B cell (primary cell): ENCODE measurements around the gene AGPAT1.

Experiments used
- CTCF ChIP-seq: fragments of 200-600 bp; IDR thresholded peaks from one replicate; pipeline ENCODE4 v1.8.0; 2022; ENCODE audit warnings: antibody characterized with exemption, mild to moderate bottlenecking
- EZH2 ChIP-seq: IDR thresholded peaks from 2 replicates; pipeline ENCODE4 v1.6.1; 2012; ENCODE audit warnings: borderline replicate concordance, low read depth, mild to moderate bottlenecking, moderate library complexity, low read length; ENCODE audit not compliant: insufficient read depth, poor library complexity, severe bottlenecking

DNA sequence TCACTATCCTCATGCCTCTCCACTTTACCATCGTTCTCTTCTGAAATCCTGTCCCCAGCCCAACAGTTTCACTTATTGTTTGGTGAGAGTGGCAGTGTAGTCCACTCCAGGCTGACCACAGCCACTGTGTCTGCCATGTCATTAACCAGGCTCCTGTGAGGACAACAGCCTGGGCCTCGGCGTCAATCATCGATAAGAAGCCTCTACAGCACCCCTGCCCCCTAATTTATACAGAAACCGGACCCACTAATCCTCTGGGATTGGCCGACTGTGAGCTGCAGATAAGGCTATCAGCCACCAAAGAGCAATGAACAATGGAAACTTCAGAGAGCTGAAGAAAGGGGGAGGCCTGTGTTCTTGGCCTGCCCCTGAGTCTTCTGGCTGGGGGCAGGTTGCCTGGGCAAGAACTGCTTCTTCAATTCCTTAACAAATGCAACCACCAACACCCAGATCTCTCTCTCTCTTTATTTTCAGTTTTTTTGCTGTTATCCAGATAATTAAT is 8.1 kb downstream of the AGPAT1 start:
- no peak for TF ChIP-seq CTCF
- TF ChIP-seq EZH2, result no peak
